Breast epithelium (tissue), 4 donors: Measurements from ENCODE around the gene LMTK2. TPM values are rescaled to one million over a fixed set of nuclear protein-coding genes. Genes with fewer than 3 reads are reported as not detected.

Source experiments
- DNase-seq, 2 donors: peaks; one replicate each; pipeline ENCODE4 v3.0.0-alpha.2; 2019; ENCODE audit warnings: low spot score in 2 of 2
- H3K27ac ChIP-seq, 2 donors: fragments of 200-600 bp; sonication (generic) in 1 of 2; one replicate each; pipeline ENCODE4 v1.5.1; 2016 to 2019; ENCODE audit warnings: mild to moderate bottlenecking in 1 of 2
- H3K27me3 ChIP-seq, 2 donors: fragments of 200-600 bp; sonication (generic) in 1 of 2; one replicate each; pipeline versions ENCODE4 v1.5.1 to v1.6.0; 2017 to 2019; ENCODE audit warnings: control low read depth in 1 of 2, mild to moderate bottlenecking in 1 of 2
- H3K36me3 ChIP-seq: fragments of 200-600 bp; one replicate; pipeline ENCODE4 v1.5.1; 2019
- H3K4me1 ChIP-seq, 2 donors: fragments of 200-600 bp; sonication (generic); one replicate each; pipeline ENCODE4 v1.5.1; 2016 to 2019; ENCODE audit warnings: control low read depth in 1 of 2
- H3K4me3 ChIP-seq, 3 donors: fragments of 200-600 bp; sonication (generic); 1 replicate in 2 of 3; 2 replicates in 1 of 3; pipeline ENCODE4 v1.5.1; 2016 to 2019; ENCODE audit warnings: mild to moderate bottlenecking in 3 of 3, moderate library complexity in 2 of 3
- H3K9me3 ChIP-seq, 2 donors: fragments of 200-600 bp; sonication (generic) in 1 of 2; one replicate each; pipeline ENCODE4 v1.5.1; 2016 to 2019; ENCODE audit warnings: control low read depth in 1 of 2
- POLR2A ChIP-seq: fragments of 450-650 bp; IDR thresholded peaks from one replicate; pipeline ENCODE4 v1.6.1; 2016; ENCODE audit warnings: antibody characterized with exemption, mild to moderate bottlenecking, moderate library complexity
- POLR2AphosphoS5 ChIP-seq, 3 donors: sonication (generic); formaldehyde crosslinking; IDR thresholded peaks; one replicate each; pipeline ENCODE4 v1.6.1; 2017; ENCODE audit warnings: antibody characterized with exemption in 3 of 3
- intact Hi-C: fragments of 100-400 bp; cut with DNase I; formaldehyde crosslinking; loops from one replicate; pipeline ENCODE4 v1.15.1; 2023; ENCODE audit warnings: low total_unique reads
- total RNA-seq, 3 donors: library from RNA; depleted of rRNA; stranded (reverse); fragments of >200 nt; gene quantifications; one replicate each; pipeline ENCODE4 v1.1.0, GENCODE V29; 2016
- TF ChIP-seq, protein P1 (sequence below), 3 donors: fragments of 450-650 bp; IDR thresholded peaks; one replicate each; pipeline ENCODE4 v1.5.1; 2016 to 2017; ENCODE audit warnings: antibody characterized with exemption in 3 of 3, mild to moderate bottlenecking in 3 of 3, moderate library complexity in 3 of 3

Gene LMTK2
- total RNA-seq, 3 donors from 2014 or later = 9.4 to 16.7 (median 14.1) TPM

DNA sequence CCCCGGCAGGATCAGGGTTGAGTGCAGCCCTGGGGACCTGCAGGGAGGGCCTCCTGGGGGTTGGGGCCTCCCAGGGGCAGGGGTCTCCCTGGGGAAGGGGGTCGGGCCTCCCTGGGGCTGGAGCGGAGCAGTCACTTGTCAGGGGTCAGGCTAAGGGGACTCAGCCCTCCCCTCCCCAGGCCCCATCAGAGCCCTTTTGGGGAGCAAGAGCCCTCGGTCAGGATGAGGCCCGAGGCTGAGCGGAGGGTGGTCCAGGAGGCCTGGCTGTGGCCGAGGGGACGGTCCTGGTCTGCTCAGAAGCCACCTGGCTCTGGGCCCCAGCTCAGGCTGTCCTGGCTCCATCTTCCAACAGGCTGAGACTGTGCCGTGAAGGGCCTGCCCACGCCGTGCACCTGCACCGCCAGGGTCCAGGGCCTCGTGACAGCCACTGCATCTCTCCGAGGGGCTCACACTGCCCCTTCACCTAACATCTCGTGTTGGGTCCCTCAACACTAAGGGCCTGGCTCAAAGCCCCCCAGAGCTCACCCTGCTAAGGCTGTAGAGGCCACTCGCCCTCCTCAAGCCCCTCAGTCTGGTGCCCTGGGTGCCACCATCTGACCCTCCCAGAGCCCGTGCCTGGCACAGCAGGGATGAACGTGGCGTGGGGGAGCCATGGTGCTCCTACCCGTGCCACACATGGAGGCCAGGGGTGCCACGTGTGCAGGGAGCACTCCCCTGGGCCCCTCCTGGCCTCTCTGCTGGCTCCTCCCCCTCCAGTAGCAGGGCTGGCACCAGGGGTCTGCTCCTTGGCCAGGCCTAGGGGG lies 117.4 kb downstream of the LMTK2 start:
- DNase-seq = no peak
- intact Hi-C loops = no loop called here
- H3K4me1 ChIP-seq = no peaks in the 10 kb centered on the region
- H3K36me3 ChIP-seq = no peaks in the 10 kb centered on the region
- no peak for TF ChIP-seq POLR2A
- no peak for TF ChIP-seq POLR2AphosphoS5 (IDR thresholded peaks at IDR 0.05)
- TF ChIP-seq, protein P1, sequence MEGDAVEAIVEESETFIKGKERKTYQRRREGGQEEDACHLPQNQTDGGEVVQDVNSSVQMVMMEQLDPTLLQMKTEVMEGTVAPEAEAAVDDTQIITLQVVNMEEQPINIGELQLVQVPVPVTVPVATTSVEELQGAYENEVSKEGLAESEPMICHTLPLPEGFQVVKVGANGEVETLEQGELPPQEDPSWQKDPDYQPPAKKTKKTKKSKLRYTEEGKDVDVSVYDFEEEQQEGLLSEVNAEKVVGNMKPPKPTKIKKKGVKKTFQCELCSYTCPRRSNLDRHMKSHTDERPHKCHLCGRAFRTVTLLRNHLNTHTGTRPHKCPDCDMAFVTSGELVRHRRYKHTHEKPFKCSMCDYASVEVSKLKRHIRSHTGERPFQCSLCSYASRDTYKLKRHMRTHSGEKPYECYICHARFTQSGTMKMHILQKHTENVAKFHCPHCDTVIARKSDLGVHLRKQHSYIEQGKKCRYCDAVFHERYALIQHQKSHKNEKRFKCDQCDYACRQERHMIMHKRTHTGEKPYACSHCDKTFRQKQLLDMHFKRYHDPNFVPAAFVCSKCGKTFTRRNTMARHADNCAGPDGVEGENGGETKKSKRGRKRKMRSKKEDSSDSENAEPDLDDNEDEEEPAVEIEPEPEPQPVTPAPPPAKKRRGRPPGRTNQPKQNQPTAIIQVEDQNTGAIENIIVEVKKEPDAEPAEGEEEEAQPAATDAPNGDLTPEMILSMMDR (IDR thresholded peaks at IDR 0.05) = no peak
- no peaks in the 10 kb centered on the region for H3K9me3 ChIP-seq
- no peak overlapping the region for H3K4me3 ChIP-seq
- no peaks in the 10 kb centered on the region for H3K27me3 ChIP-seq
- no peak overlapping the region for H3K27ac ChIP-seq

DNA sequence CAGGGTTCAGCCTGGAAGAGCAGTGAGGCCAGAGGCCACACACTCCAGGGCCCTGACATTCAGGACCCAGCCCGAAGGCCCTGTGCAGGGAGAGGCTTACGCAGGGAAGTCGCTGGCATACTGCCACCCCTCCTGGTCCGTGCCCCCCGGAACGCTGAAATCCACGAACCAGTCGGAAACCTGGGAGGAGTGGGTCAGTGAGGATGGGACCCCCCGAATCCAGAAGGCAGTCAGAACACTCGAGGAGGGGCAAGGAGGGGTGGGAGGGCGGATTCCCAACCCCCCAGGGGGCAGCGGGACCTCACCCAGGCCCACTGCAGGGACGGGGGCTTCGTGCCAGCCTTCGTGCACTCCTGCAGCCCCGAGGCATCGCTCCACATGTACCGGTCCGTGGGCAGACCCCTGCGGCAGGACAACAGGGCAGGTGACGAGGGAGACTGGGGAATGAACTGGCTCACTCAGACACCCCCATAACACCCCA lies 118.1 kb downstream of the LMTK2 start:
- no peaks in the 10 kb centered on the region for H3K4me1 ChIP-seq

DNA sequence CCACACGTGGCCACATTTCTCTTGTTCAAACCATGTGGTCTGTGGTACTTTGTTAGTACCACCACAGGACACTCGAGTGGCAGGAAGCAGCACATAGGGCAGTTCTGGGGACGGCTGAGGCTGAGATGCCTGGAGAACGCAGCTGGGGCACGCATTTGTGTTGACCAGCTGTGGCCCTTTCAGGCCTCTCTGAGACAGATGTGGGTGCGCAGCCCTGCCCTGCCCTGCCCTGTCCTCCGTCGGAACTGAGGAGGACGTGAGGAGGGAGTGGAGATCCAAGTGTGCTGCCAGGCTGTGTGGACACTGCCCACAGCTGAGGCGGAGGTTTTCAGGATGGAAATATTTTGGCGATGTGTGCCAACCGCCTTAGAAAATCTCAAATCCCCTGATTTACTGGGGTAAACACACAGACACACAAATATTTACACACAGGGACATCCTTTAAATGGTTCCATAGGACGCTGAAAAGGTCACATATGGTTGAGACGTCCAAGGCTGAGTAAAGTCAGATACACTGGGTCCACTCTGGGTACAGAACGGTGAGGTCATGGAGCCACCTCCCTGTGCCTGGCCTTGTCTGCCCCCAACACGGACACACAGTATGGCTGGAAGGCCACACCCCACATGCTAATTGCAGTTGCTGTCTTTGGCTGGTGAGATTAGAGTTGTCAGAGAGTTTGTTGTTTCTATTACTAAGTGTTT lies 119.4 kb downstream of the LMTK2 start:
- no peak for DNase-seq
- H3K9me3 ChIP-seq = no peaks in the 10 kb centered on the region
- H3K36me3 ChIP-seq = no peaks in the 10 kb centered on the region
- no peak for TF ChIP-seq POLR2A
- no peak for TF ChIP-seq POLR2AphosphoS5 (IDR thresholded peaks at IDR 0.05)
- TF ChIP-seq, protein P1 (IDR thresholded peaks at IDR 0.05) = no peak
- no peak overlapping the region for H3K27ac ChIP-seq
- no peak overlapping the region for H3K4me3 ChIP-seq
- intact Hi-C loops = no loop called here
- no peaks in the 10 kb centered on the region for H3K4me1 ChIP-seq
- no peaks in the 10 kb centered on the region for H3K27me3 ChIP-seq

More for the DNA sequence above, 118.1 kb downstream of the LMTK2 start:
- Histone ChIP-seq H3K27me3 (no peaks in the 10 kb centered on the region), H3K9me3 (no peaks in the 10 kb centered on the region), H3K36me3 (no peaks in the 10 kb centered on the region), H3K27ac (no peak overlapping the region), H3K4me3 (no peak overlapping the region)
- intact Hi-C loops = no loop called here
- TF ChIP-seq POLR2AphosphoS5 (IDR thresholded peaks at IDR 0.05) = no peak
- no peak for TF ChIP-seq POLR2A
- TF ChIP-seq, protein P1 (IDR thresholded peaks at IDR 0.05) = no peak
- no peak for DNase-seq

DNA sequence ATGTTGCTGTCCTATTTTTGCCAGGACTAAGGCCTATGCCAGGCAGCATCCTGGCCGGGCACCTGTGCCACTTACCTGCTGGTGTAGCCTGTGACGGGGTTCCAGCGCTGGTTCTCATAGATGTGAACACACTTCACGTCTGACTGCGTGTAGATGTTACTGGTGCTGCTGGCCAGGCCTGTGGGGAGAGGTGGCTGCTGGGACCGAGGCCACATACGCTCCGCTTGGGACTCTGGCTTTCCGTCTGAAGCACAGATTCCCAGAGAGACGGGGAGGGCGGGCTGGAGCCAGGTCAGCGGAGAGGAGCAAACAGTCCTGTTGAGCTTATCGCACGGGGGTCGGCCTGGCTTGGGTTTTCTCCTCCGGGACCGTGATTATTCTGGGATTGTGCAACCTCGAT lies 121.3 kb downstream of the LMTK2 start:
- Histone ChIP-seq H3K9me3 (no peaks in the 10 kb centered on the region), H3K4me1 (no peaks in the 10 kb centered on the region), H3K36me3 (no peaks in the 10 kb centered on the region), H3K4me3 (no peak overlapping the region), H3K27me3 (no peaks in the 10 kb centered on the region), H3K27ac (no peak overlapping the region)
- intact Hi-C loops = no loop called here
- no peak for DNase-seq
- TF ChIP-seq, protein P1 (IDR thresholded peaks at IDR 0.05) = no peak
- TF ChIP-seq POLR2A (no peak), POLR2AphosphoS5 (IDR thresholded peaks at IDR 0.05) (no peak)

DNA sequence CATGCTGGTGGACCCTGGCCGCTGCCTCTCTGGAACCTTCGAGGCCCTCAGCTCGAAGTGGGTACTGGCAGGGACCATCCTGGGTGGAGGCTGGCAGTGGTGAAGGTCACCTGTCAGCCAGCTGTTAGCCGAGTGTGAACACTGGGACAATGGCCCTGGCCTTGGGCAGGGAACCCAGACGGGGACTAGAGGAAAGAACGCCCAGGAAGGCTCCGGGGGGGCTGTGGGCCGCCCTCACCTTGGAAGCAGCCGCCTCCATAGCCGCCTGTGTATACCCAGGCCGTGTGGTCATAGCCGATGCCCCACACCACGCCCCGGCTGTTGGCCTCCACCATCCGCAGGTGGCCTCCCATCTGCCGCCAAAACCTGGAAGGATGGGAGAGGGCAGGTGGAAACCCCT lies 122.1 kb downstream of the LMTK2 start:
- no peak overlapping the region for H3K4me3 ChIP-seq
- intact Hi-C loops = no loop called here

More for the DNA sequence above, 122.1 kb downstream of the LMTK2 start:
- no peaks in the 10 kb centered on the region for H3K27me3 ChIP-seq
- no peak for DNase-seq
- H3K36me3 ChIP-seq = no peaks in the 10 kb centered on the region
- TF ChIP-seq, protein P1 (IDR thresholded peaks at IDR 0.05) = no peak
- TF ChIP-seq POLR2AphosphoS5 (IDR thresholded peaks at IDR 0.05) = no peak
- TF ChIP-seq POLR2A = no peak
- no peak overlapping the region for H3K27ac ChIP-seq
- no peaks in the 10 kb centered on the region for H3K4me1 ChIP-seq
- no peaks in the 10 kb centered on the region for H3K9me3 ChIP-seq
